Endometrial microvascular endothelial cells (primary cell): ENCODE results near the gene GATD1. TPM values are rescaled to one million over a fixed set of nuclear protein-coding genes. Genes with fewer than 3 reads are reported as not detected.

Experiments used
- in situ Hi-C: cut with HindIII; loops from 2 replicates; pipeline ENCODE4 v1.10.0; 2017; ENCODE audit warnings: low sequenced_read_pairs, low pct_unique_long_range_greater_than_20kb; ENCODE audit errors: inconsistent ontology term
- total RNA-seq: library from RNA; depleted of rRNA; stranded (reverse); fragments of >200 nt; gene quantifications from one replicate; pipeline ENCODE4 v1.2.3, GENCODE V29; 2015; ENCODE audit errors: inconsistent ontology term

GATD1 gene
- total RNA-seq, 1 donor from 2014 or later = 36.2 TPM

DNA sequence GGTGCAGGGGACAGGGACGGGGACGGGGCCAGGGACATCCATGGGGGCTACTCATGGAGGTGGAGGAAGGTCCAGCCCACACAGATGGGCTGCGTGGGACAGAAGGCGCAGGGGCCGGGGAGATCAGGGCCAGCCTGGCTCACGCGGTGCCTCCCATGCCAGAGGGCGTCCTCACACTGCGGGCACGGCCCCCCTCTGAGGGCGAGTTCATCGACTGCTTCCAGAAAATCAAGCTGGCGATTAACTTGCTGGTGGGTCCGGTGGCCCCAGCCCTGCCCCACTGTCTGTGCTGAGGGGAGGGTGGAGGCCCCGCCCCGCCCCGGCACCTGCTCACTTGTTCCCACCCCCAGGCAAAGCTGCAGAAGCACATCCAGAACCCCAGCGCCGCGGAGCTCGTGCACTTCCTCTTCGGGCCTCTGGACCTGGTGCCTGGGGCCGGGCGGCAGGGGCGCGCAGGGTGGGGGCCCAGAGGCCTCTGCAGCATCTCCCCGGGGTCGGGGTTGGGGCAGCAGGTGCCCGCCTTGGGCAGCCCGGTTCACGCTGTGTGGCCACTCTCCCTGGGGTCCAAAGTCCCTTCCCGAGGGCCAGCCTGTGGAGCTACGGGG lies 55.4 kb downstream of the GATD1 start:
- in situ Hi-C loops = no loop called here

- in situ Hi-C loops = no loop called here
Observed at GRCh38 chr11:721247-721740, 56.0 kb downstream of the GATD1 start.

- in situ Hi-C loops = no loop called here
Observed at GRCh38 chr11:720642-721246, 56.5 kb downstream of the GATD1 start.

DNA sequence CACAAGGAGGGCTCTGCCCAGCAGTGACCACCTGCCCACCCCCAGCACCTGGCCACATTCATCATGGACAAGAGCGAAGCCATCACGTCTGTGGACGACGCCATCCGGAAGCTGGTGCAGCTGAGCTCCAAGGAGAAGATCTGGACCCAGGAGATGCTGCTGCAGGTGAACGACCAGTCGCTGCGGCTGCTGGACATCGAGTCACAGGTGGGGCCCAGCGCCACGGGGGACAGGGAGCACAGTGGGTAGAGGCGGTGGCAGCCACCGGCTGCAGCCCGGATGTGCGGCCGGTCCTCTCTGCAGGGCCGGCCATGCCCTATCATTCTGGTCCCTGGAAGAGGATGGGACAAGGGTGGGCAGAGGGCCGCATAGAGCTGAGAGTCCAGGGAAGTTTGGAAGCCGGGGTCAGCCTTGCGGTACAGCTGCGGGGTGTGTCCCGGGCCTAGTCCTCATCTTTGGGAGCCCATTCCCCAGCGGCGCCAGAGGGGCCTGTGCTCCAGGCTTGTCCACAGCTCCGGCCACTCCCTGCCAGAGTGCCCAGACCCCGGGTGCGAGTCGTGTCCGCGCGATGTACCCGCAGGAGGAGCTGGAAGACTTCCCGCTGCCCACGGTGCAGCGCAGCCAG lies 57.2 kb downstream of the GATD1 start:
- in situ Hi-C loops = no loop called here

DNA sequence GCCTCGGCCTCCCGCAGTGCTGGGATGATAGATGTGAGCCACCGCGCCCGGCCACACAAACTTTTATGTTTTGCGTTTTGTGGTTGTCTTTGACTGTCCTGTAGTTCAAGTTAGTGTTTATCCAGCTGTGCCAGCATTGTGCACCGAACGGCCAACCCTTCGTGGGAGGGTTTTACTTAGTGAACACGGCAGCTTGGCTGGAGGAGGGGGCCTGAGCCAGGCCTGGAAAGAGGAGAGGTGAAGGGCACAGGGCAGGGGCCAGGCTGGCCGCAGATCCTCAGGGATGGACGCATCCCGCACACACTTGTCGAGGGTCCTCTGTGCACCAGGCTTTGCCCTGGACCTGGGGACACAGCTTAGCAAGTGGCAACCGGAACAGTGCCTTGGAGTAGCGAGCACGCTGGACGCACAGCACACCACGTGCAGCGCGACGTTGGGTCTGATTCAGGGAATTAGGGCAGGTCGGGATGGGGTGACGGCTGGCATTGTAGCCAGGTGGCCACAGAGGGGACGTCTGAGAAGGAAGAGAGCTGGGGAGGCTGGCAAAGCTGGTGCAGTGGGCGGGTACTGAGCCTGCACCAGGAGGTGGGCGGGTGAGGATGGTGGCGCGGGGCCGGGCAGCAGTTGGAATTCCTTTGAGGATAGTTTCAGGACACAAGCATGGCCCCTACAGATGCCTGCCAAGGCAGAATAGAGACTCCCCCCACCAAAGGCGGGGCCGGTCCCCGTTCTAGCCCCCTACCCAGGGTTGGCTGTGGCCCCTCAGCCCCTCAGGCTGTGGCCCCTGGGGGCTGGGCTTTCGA lies 57.9 kb downstream of the GATD1 start:
- in situ Hi-C loops = no loop called here

Other genes starting within 250 kb of the GATD1 start
- 82.1 TPM for gene HRAS, start 241.9 kb downstream of the GATD1 start, total RNA-seq
- gene LRRC56, start 240.0 kb downstream of the GATD1 start, total RNA-seq = not detected
- 0.65 TPM for gene LMNTD2, start 216.7 kb downstream of the GATD1 start, total RNA-seq
- 34.7 TPM for gene RASSF7, start 216.5 kb downstream of the GATD1 start, total RNA-seq
- gene PHRF1, start 201.0 kb downstream of the GATD1 start, total RNA-seq = 15.8 TPM
- 31.4 TPM for gene IRF7, start 161.5 kb downstream of the GATD1 start, total RNA-seq
- gene CDHR5, start 152.5 kb downstream of the GATD1 start, total RNA-seq = not detected
- gene SCT, start 150.3 kb downstream of the GATD1 start, total RNA-seq = not detected
- gene DRD4, start 140.2 kb downstream of the GATD1 start, total RNA-seq = not detected
- 28.2 TPM for gene DEAF1, start 82.3 kb downstream of the GATD1 start, total RNA-seq
- 29.5 TPM for gene TMEM80, start 81.7 kb downstream of the GATD1 start, total RNA-seq
- 0.56 TPM for gene EPS8L2, start 71.3 kb downstream of the GATD1 start, total RNA-seq
- 293 TPM for gene TALDO1, start 30.0 kb downstream of the GATD1 start, total RNA-seq
- gene CEND1, start 12.6 kb upstream of the GATD1 start, total RNA-seq = 0.46 TPM
- gene SLC25A22, start 20.8 kb upstream of the GATD1 start, total RNA-seq = 44.4 TPM
- 19.9 TPM for gene PIDD1, start 27.7 kb upstream of the GATD1 start, total RNA-seq
- gene RPLP2, start 32.5 kb upstream of the GATD1 start, total RNA-seq = 402 TPM
- gene PNPLA2, start 41.4 kb upstream of the GATD1 start, total RNA-seq = 11.1 TPM
- gene CRACR2B, start 50.4 kb upstream of the GATD1 start, total RNA-seq = 6.6 TPM
- 706 TPM for gene CD151, start 55.5 kb upstream of the GATD1 start, total RNA-seq
- 315 TPM for gene POLR2L, start 65.0 kb upstream of the GATD1 start, total RNA-seq
- gene TSPAN4, start 65.4 kb upstream of the GATD1 start, total RNA-seq = 220 TPM
- gene CHID1, start 133.3 kb upstream of the GATD1 start, total RNA-seq = 156 TPM
- 66.6 TPM for gene AP2A2, start 148.4 kb upstream of the GATD1 start, total RNA-seq